Liver (tissue), 3 donors: ENCODE data around the gene AKT3.

Source experiments
- CTCF ChIP-seq: fragments of 150-350 bp; IDR thresholded peaks from 2 replicates; pipeline ENCODE4 v1.5.1; 2017; ENCODE audit warnings: improper control_type of control experiment, low read depth, low read length; ENCODE audit not compliant: missing input control
- JUND ChIP-seq, 2 donors: IDR thresholded peaks; 2 replicates each; pipeline ENCODE4 v1.6.1; 2016; ENCODE audit warnings: antibody characterized with exemption in 2 of 2
- TAF1 ChIP-seq: conservative IDR thresholded peaks from 2 replicates; pipeline ENCODE4 v1.6.1; 2016; ENCODE audit warnings: antibody characterized with exemption, mild to moderate bottlenecking
- YY1 ChIP-seq: IDR thresholded peaks from 2 replicates; pipeline ENCODE4 v1.6.1; 2016; ENCODE audit warnings: antibody characterized with exemption, mild to moderate bottlenecking
- donor health status: healthy.
- donor health status: healthy.

GRCh38 chr1:243726806-243727502, 123.1 kb downstream of the AKT3 start:
- TF ChIP-seq CTCF (no peak), YY1 (no peak), JUND (IDR thresholded peaks at IDR 0.05) (no peak), TAF1 (no peak)
